GM18909 (cell line): ENCODE measurements around the gene MCRIP2.

Source experiments
- ATAC-seq: cut with Tn5 transposase; IDR thresholded peaks from one replicate; pipeline ENCODE4 v1.9.1; 2021; ENCODE audit warnings: mild to moderate bottlenecking; ENCODE audit not compliant: unreplicated experiment, poor library complexity

MCRIP2 gene

DNA sequence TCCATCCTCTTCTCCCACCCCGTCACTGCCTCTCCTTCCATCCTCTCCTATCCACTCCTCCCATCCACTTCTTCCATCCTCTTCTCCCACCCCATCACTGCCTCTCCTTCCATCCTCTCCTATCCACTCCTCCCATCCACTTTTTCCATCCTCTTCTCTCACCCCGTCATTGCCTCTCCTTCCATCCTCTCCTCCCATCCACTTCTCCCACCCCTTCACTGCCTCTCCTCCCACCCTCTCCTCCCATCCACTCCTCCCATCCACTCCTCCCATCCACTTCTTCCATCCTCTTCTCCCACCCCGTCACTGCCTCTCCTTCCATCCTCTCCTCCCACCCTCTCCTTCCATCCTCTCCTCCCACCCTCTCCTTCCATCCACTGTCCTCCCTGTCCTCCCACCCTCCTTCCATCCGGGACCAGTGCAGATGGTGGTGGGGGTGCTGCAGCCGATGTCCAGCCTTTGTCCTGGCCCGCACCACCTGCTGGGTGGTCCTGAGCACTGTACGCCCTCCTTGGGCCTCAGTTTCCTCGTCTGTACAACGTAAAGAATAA lies 9.7 kb upstream of the MCRIP2 start:
- no peak for ATAC-seq

- ATAC-seq: no peak
These were observed 8.9 kb upstream of the MCRIP2 start for GRCh38 chr16:632486-633335.

DNA sequence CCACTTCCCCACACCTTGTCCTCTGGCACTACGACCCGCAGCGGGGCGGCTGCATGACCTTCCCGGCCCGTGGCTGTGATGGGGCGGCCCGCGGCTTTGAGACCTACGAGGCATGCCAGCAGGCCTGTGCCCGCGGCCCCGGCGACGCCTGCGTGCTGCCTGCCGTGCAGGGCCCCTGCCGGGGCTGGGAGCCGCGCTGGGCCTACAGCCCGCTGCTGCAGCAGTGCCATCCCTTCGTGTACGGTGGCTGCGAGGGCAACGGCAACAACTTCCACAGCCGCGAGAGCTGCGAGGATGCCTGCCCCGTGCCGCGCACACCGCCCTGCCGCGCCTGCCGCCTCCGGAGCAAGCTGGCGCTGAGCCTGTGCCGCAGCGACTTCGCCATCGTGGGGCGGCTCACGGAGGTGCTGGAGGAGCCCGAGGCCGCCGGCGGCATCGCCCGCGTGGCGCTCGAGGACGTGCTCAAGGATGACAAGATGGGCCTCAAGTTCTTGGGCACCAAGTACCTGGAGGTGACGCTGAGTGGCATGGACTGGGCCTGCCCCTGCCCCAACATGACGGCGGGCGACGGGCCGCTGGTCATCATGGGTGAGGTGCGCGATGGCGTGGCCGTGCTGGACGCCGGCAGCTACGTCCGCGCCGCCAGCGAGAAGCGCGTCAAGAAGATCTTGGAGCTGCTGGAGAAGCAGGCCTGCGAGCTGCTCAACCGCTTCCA lies 8.1 kb upstream of the MCRIP2 start:
- ATAC-seq: no peak

DNA sequence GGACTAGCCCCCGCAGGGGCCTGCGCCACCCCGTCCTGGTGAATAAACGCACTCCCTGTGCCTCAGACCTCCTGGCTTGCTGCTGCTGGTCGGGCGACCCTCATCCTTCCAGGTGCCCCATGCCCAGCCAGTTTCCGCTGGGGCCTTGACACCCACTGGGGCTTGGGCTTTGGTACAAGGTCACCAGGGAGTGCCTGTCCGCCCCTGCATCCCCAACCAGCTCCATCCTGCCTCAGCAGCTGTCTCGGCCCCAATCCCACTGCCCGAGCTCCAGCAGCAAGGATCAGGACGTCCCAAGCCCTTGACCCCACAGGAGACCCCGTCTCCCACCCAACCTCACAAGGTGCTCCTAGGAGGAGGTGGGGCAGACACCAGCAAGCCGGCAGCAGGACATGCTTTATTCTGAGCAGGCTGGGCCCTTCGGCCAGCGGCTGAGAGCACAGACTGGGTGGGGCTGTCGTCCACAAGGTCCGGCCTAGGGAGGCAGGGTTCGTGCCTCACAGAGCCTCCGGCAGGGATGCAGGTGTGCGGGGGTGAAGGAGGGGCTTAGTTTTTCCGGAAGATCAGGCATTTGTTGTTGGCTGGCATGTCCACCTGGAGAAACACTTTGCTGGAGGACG lies 7.5 kb upstream of the MCRIP2 start:
- no peak for ATAC-seq

- no peak for ATAC-seq
These were observed 6.6 kb upstream of the MCRIP2 start for GRCh38 chr16:634996-635395.

GRCh38 chr16:635573-636205 lies 5.9 kb upstream of the MCRIP2 start:
- peak; percentile 3 for ATAC-seq

GRCh38 chr16:636206-637080 lies 5.2 kb upstream of the MCRIP2 start, which contains the start of gene METTL26:
Gene METTL26, minus strand, starts transcription at chr16:636305. Its CDS starts 15 bp downstream, at chr16:636290.
- peak; percentile 78 for ATAC-seq

DNA sequence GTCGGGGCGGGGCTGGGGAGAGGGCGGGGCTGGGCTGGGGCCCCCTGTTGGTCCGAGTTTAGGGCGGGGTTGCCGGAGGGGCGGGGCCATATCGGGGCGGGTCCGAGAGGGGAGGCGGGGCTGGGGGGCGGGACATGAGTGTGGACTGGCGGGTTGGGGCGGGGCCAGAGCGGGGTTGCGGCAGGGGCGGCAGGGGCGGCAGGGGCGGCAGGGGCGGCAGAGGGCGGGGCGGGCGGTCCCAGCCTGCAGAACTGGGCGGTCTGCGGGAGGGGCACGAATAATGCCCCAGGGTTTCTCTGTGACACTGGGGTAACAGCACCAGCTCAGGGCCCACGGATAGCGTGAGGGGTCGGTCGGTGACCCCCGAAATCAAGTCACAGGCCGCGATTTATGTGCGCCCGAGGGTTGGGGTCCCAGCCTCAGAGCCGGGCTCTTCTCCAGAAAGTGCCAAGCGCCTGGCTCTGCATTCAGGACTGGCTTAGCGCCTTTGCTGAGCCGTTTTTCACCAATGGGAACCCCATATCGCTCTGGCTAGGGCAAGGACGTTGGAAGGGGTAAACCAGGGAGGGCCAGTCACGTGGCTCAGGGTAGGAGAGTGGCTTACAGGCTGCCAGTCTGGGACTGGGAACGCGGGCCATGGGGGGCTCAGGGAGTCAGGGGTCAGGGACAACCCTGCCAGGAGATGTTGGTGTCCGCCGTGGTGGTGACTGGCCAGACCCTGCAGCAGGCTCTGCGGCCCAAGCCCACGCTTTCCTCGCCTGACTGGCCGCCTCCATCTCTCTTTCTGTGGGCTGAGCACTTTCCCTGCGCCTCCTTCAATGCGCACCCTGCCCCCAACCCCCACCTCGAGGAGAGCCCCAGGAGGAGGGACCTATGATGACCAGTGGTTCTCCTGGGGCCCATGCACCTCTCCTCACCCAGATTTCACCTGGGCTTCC lies 4.3 kb upstream of the MCRIP2 start:
- no peak for ATAC-seq

DNA sequence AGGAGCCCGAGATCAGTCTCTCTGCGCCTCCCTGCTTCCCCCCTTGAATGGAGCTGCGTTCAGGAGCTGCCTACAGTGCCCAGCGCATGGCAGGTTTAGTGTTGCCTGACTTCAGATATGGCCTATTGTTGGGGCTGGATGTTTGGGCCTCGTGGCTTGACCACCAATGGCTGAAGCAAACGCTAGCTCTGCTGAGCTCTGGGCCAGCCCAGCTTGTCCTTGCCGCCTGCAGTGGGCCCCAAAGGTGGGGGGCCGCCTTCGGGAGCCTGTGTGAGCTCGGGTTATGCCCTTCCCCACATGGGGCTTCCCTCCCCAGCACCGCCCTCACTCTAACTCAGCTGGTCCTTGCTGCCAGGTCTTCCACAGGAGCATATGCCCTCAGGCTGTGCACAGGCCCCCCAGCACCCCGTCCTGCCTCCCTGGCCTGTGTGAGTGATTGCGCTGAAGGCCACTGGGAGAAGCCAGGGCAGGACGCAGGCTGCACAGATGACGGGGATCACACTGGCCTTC lies 3.5 kb upstream of the MCRIP2 start:
- ATAC-seq: no peak

- ATAC-seq: no peak
These were observed 2.8 kb upstream of the MCRIP2 start for GRCh38 chr16:638836-639235.

GRCh38 chr16:640614-641013 lies 1.0 kb upstream of the MCRIP2 start:
- no peak for ATAC-seq

DNA sequence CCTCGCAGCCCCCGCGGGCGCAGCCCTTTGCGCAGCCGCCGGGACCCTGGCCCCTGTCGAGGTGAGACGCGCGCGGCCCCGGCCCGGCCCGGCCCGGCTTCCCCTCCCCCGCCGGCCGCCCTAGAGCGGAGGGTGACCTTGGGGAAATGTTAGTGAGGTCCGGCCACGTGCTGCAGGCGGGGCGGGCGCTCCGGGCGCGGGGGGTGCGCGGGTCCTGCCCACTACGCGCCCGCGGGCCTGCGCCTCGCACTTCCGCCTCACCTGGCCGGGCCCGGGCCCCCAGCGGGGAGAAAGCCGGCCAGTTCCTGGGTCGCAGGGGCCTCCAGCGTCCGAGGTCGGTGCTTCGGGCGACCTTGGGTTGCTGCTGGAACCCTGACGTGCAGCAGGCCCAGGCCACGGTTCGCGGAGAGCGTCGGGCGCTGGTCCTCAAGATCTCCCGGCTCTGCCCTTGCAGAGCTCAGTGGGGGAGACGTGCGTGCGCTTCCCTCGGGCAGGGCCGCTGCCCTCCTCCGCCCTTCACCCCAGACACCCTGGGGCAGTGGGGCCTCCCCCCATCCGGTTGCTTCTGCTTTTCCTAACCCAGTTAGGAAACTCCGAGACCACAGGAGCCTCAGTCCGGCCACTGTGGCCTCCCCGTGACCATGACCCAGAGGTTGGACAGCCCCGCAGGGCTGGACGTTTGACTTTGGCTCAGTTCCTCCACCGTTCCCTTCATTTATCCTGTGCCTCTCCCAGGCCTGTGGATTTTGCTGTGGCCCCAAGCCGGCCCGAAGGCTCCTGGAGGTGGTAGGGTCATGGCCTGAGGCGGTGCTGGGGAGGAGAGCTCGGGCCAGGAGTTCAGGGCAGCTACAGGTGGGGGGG lies 791 bp downstream of the MCRIP2 start:
- ATAC-seq: peak; percentile 48

DNA sequence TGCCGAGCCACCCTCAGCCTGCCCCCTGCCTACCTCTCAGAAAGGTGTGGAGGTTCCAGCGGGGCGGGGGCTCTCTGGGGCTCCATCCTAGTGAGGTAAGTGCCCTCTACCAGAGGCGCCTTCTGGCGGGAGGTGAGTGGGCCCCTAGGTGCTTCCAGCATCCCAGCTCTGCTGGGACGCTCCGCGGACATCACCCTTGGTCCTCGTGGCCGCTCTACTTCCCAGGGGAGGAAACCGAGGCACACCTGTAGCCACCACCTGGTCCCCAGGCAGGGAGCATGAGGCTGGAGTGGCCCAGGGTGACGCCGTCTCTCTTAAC lies 1.4 kb downstream of the MCRIP2 start:
- no peak for ATAC-seq

- ATAC-seq: no peak
These were observed 2.9 kb downstream of the MCRIP2 start for GRCh38 chr16:644556-644955.

- no peak for ATAC-seq
These were observed 4.4 kb downstream of the MCRIP2 start for GRCh38 chr16:645852-646678.

- no peak for ATAC-seq
These were observed 5.1 kb downstream of the MCRIP2 start for GRCh38 chr16:646679-647172.
